GM18505 (cell line): Measurements from ENCODE around the gene DNAH14.
"Not testable (repeated sequence)": the region's sequence is repeated elsewhere in the genome, so short reads cannot be mapped to it uniquely, and the experiment has no call there.

ENCODE experiments used
- ATAC-seq: cut with Tn5 transposase; IDR thresholded peaks from one replicate; pipeline ENCODE4 v1.9.1; 2021; ENCODE audit not compliant: unreplicated experiment
- POLR2A ChIP-seq: IDR thresholded peaks from 4 replicates; pipeline ENCODE4 v1.6.1; 2011; ENCODE audit warnings: borderline replicate concordance; ENCODE audit not compliant: insufficient read depth, insufficient read length; ENCODE audit errors: extremely low read depth

Gene DNAH14

DNA sequence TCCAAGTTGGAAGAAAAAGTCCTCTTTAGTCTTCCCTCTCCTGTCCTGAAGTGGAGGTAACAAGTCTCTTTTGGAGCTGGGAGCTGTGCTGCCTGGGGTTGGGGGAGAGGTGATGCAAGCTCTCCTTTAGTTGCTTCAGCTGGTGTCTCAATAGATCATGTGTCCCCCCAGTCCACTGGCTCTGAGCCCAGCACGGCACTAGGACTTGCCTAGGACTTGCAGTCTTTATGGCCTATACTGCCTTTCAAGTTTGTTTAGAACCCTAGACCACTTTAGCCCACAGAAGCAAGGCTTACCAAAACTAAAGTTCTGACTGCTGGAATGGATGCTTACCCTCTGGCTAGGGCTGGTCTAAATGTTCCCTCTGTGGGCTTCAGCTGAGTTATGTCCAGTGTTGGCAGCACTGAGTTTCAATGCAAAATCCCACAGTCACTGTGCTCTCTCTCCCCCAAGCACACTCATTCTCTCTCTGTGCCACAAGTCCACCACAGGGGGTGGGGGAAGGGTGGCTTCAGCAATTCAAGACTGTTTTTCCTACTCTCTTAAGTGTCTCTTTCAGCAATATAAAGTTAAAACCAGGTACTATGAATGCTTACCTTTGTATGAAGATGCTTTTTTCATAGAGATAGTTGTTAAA, 185.0 kb downstream of the DNAH14 start:
- no peak for ATAC-seq
- TF ChIP-seq POLR2A: no peak

DNA sequence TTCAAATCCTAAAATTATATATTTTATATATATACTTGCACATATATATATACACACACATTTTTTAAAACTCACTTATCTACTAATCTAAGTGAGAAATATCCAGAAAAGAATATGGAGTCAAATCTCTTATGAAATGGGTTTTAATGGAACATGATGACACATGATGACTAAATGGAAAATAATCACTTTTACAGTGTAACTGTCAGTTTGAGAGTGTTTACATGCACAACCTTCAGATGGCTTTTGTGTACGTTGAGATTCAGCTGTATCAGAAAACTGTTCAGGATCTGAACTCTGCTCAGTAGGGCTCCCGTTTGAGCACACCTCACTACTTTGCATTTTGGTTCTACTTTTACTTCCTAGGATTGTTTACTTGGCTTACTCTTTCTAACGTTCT, 189.8 kb downstream of the DNAH14 start:
- no peak for ATAC-seq

DNA sequence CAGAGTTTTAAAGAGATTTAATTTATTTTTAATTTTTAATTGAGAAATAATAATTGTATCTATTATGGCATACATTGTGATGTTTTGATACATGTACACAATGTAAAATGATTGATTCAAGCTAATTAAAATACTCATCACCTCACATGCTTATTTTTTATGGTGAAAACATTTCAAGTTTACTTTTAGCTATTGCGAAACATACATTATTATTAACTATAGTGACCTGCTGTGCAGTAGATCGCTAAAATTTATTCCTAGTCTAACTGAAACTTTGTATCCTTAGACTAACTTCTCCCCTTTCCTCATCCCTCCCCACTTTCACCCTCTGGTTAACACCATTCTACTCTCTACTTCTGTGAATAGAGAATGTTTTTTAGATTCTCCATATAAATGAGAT, 191.6 kb downstream of the DNAH14 start:
- TF ChIP-seq POLR2A: no peak
- ATAC-seq: no peak

More for the DNA sequence above, 189.8 kb downstream of the DNAH14 start:
- no peak for TF ChIP-seq POLR2A

DNA sequence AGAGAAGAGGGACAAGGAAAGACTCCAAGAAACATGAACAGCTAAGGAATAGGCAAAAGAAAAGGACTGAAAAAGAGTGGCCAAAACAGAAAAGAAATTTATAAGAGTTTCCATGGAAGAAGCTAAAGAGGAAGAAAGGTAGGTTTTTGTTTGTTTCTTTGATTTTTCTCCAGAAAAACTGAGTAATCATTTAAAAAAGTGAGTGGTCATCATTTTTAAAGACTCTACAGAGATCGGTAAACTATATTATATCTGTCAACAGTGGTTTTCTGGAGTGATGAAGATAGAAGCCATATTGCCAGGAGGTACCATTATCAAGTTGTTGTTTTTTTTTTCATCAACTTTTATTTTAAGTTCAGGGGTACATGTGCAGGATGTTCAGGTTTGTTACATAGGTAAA, 202.4 kb downstream of the DNAH14 start:
- no peak for ATAC-seq
- no peak for TF ChIP-seq POLR2A

DNA sequence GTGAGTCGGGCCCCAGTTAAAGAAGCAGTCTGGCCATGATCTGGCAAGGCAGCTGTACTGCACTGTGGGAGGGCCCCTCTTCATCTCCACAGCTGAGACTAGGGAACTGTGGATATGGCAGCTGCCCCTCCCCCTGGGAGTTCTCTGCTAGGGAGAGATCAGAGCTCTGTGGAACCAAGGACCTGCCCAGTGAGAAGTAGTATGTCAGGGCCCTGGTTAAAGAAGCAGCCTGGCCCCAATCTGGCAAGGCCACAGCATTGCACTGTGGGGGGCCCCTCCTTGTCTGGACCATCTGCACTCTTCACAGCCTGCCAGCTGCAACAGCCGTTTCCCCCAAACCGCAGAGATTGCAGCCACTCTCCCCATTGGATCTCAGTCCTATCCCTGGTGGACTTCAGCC, 208.5 kb downstream of the DNAH14 start:
- TF ChIP-seq POLR2A: no peak
- no peak for ATAC-seq

DNA sequence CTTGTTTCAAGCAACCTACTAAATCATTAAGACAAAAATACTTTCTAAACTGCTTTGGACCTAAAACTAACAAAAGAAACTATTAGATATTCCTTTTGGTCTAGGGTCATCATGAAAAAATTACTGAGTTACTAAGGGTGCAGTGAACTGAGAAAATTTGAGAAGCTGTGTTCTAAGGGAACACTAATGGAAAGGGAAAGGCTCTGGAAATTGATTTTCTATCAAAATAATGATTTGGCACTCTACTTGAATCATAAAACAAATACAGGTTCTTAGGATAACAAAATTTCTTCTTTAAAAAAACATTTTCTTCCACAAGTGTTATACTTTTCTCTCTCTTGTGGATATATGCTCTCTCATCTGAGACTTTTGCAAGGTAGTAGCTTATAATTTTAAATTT, 213.5 kb downstream of the DNAH14 start:
- no peak for TF ChIP-seq POLR2A
- ATAC-seq: no peak

DNA sequence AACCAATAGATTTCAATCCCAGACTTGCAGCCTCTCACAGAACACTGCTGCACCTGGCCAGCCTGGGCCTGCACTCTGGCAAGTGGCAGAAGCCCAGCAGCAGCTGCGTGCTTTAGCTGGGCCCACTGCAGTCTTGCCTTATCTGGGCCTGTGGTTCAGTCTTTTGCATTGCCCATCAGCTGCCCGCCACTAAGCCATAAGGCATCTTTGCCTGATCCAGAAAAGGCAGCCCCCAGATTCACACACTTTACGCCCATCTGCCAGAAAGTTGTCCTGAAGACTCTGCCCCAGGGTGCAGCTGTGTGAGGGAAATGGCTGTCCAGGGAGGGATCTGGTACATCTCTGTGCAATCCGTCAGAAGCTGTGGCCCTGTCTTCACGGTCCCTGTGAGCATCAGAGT, 217.0 kb downstream of the DNAH14 start:
- no peak for ATAC-seq
- TF ChIP-seq POLR2A: no peak

DNA sequence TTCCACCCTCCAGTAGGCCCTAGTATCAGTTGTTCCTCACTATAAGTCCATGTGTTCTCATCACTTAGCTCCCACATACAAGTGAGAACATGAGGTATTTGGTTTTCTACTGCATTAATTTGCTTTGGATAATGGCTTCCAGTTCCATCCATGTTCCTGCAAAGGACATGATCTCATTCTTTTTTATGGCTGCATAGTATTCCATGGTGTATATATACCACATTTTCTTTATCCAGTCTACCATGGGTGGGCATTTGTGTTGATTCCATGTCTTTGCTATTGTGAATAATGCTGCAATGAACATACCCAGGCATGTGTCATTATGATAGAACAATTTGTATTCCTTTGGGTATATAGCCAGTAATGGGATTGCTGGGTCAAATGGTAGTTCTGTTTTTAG, 218.3 kb downstream of the DNAH14 start:
- ATAC-seq: not testable (repeated sequence)

DNA sequence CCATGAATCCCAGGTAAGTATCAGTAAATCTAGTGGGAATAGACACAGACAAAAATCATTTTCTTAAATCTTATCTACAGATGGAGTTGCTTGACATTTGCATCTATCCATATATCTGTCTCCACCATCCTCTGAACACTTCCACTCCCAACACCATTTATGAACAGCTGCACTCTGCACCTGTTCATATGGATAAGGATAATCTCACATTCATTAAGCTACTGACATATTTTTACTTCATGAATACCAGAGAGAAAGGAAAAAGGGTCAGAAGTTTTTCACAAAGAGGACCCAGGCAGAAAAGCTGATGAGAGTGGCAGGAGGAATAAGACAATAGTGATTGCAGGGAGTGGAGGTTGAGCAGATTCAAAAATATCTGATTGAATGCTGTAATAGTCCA, 222.6 kb downstream of the DNAH14 start:
- no peak for TF ChIP-seq POLR2A
- ATAC-seq: no peak

DNA sequence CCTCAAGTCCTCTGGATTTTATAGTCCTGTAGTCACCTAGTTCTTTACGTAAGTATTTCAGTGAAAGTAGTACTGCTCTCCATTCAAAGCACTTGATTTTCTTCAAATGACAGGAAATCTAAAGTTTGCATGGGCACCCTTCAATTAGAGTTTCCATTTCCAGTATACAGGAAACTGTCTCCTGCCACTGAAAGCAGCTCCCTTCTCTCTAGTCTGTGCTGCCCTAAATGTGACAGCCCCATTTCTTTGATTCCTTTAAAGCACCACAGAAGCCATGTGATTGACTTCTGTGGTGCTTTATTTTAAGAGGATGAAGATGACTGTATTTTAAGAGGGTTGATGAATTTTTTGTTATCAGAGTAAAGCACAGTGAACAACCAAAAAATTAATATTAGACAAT, 226.1 kb downstream of the DNAH14 start:
- ATAC-seq: no peak
- TF ChIP-seq POLR2A: no peak

DNA sequence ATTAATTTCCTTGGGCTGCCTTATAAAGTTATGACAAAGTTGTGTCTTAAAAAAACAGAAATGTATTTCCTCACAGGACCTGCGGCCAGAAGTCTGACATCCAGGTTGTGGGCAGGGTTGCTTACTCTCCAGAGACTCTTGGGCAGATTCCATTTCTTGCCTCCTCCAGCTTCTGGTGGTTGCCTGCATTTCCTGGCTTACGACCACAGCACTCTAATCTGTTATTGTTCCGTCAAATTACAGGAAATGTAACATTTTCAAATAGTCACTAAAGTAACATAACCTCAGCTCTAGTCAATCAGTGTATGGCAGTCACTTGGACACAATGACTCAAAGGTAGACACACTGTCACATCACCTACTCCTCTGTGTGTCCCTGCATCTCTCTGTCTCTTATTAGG, 226.8 kb downstream of the DNAH14 start:
- no peak for ATAC-seq
- TF ChIP-seq POLR2A: no peak

DNA sequence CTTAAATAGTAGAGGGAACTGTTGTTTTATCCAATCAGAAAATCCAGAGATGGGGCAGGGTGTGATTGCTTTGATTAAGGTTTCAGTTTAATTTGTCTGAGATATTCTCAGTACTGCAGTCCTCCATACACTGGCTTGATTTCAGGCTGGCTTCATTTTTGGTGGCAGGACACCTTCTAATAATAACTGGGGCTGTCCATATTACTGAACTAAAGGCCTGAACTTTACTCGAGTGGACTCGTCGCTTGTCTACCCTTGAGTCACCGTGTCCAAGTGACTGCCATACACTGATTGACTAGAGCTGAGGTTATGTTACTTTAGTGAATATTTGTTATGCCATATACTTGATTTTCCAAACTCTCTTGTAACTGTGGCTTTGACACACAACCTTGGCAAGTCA, 228.8 kb downstream of the DNAH14 start:
- no peak for ATAC-seq
- no peak for TF ChIP-seq POLR2A

DNA sequence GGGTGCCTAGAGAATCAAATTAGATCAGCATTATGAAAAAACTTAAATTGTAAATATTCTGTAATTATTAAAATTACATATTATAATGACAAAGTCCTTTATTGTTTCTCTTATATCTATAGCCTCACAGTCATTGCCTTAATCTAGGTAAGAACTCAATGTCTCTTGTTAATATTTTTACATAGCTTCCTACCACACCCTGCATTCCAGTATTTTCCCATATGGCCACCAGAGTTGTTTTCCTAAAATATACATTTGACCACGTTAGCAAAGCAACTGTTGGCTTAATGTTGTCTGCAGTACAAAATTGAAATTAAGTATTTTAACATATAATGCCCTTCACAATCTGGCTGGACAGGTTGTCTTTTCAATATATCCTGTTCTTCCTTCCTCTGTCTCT, 230.3 kb downstream of the DNAH14 start:
- TF ChIP-seq POLR2A: no peak
- no peak for ATAC-seq

DNA sequence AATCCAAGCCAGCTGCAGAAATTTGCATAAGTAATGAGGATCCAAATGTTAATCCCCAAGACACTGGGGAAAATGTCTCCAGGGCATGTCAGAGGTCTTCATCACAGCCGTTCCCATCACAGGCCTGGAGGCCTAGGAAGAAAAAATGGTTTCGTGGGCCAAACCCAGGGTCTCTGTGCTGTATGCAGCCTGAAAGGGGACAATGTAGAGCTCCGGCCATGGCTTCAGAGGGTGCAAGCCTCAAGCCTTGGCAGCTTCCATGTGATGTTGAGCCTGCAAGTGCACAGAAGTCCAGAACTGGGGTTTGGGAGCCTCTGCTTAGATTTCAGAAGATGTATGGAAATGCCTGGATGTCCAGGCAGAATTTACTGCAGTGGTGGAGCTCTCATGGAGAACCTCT, 247.9 kb downstream of the DNAH14 start:
- not testable (repeated sequence) for ATAC-seq

DNA sequence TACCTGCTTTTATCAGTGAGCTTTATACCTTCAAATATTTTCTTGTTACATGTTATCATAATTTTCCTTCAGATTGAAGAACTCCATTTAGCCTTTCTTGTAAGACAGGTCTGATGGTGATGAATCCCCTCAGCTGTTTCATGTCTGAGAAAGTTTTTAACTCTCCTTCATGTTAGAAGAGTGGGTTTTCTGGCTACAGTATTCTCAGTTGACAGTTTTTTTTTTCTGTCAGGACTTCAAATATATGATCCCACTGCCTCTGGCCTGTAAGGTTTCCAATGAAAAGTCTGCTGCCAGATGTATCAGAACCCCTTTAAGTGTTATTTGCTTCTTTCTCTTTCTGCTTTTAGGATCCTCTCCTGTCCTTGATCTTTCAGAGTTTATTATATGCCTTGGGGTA, 250.2 kb downstream of the DNAH14 start:
- no peak for ATAC-seq
- TF ChIP-seq POLR2A: no peak
